T-cell (primary cell): ENCODE results near the gene METTL26. TPM values are rescaled to one million over a fixed set of nuclear protein-coding genes. Genes with fewer than 3 reads are reported as not detected.

ENCODE experiments used
- ATAC-seq, 4 experiments: fragments of 200-7000 bp in 3 of 4; fragments of 150-1000 bp in 1 of 4; cut with Tn5 transposase; replicated peaks in 1 of 4; 1 replicate in 3 of 4; 2 replicates in 1 of 4; pipeline ENCODE4 v1.10.0; 2021; ENCODE audit warnings: moderate library complexity in 3 of 4, mild to moderate bottlenecking in 2 of 4, moderate number of reproducible peaks in 1 of 4
- CTCF ChIA-PET, 2 donors: fragments of 300-600 bp; sonication (Branson Sonifier 250); formaldehyde crosslinking; loops; one replicate each; lab custom pipeline; 2022; ENCODE audit warnings: antibody characterized with exemption in 2 of 2; lab: Charles Lee
- POLR2A ChIA-PET, 2 donors: fragments of 300-600 bp; sonication (Branson Sonifier 250); formaldehyde crosslinking; loops; one replicate each; lab custom pipeline; 2022; ENCODE audit warnings: antibody characterized with exemption in 2 of 2; lab: Charles Lee
- DNase-seq, 35 experiments: peaks; one replicate each; pipeline versions ENCODE4 v3.0.0 to v3.0.0-alpha.2; 2013 to 2023
- H3K27ac ChIP-seq: one replicate; pipeline ENCODE4 v1.5.1; 2013; ENCODE audit warnings: low read length
- H3K27me3 ChIP-seq, 2 experiments: replicated peaks in 1 of 2; 1 replicate in 1 of 2; 2 replicates in 1 of 2; pipeline versions ENCODE4 v1.6.1 to v1.7.0; 2013; ENCODE audit warnings: low read length in 1 of 2, mixed read lengths in 1 of 2; ENCODE audit not compliant: control insufficient read depth in 2 of 2, insufficient read depth in 2 of 2; ENCODE audit errors: extremely low read depth in 1 of 2
- H3K36me3 ChIP-seq, 2 donors: 1 replicate in 1 of 2; 2 replicates in 1 of 2; pipeline versions ENCODE4 v1.6.1 to v1.7.0; 2013; ENCODE audit warnings: low read length in 1 of 2; ENCODE audit not compliant: control insufficient read depth in 2 of 2, insufficient read depth in 1 of 2; ENCODE audit errors: extremely low read depth in 1 of 2
- H3K4me1 ChIP-seq, 2 experiments: 1 replicate in 1 of 2; 2 replicates in 1 of 2; pipeline versions ENCODE4 v1.6.1 to v1.7.0; 2013; ENCODE audit warnings: low read length in 2 of 2, mixed read lengths in 1 of 2; ENCODE audit not compliant: insufficient read depth in 2 of 2, control insufficient read depth in 1 of 2; ENCODE audit errors: extremely low read depth in 1 of 2
- H3K4me3 ChIP-seq, 2 donors: 1 replicate in 1 of 2; 2 replicates in 1 of 2; pipeline versions ENCODE4 v1.5.1 to v1.7.0; 2013; ENCODE audit warnings: mild to moderate bottlenecking in 2 of 2, low read length in 1 of 2, moderate library complexity in 1 of 2; ENCODE audit not compliant: control insufficient read depth in 1 of 2; ENCODE audit errors: extremely low read depth in 1 of 2
- H3K9me3 ChIP-seq: 2 replicates; pipeline ENCODE4 v1.7.0; 2013
- H3K27ac Mint-ChIP-seq, 2 donors: one replicate each; pipeline ENCODE4 v1.8.0; 2020 to 2021; ENCODE audit warnings: mild to moderate bottlenecking in 2 of 2, mixed read lengths in 2 of 2
- H3K27me3 Mint-ChIP-seq, 2 donors: one replicate each; pipeline ENCODE4 v1.8.0; 2021 to 2022; ENCODE audit warnings: mixed read lengths in 2 of 2
- H3K36me3 Mint-ChIP-seq: one replicate; pipeline ENCODE4 v1.8.0; 2021; ENCODE audit warnings: mixed read lengths
- H3K4me1 Mint-ChIP-seq, 3 donors: one replicate each; pipeline ENCODE4 v1.8.0; 2020 to 2022; ENCODE audit warnings: mixed read lengths in 3 of 3, mild to moderate bottlenecking in 1 of 3
- H3K4me3 Mint-ChIP-seq, 3 donors: one replicate each; pipeline ENCODE4 v1.8.0; 2020 to 2022; ENCODE audit warnings: mild to moderate bottlenecking in 3 of 3, mixed read lengths in 3 of 3, moderate library complexity in 3 of 3
- H3K9me3 Mint-ChIP-seq, 3 donors: one replicate each; pipeline ENCODE4 v1.8.0; 2020 to 2022; ENCODE audit warnings: mixed read lengths in 3 of 3
- WGBS: methylation state at CpG from one replicate; pipeline ENCODE4 v1.1.5; 2013; ENCODE audit warnings: missing lambda C conversion rate; ENCODE audit not compliant: insufficient coverage; 5-methylcytosine and 5-hydroxymethylcytosine counted together
- total RNA-seq, 35 experiments: library from RNA in 6 of 35; stranded (reverse) in 6 of 35; fragments of 120-200 nt in 1 of 35; gene quantifications; one replicate each; pipeline versions ENCODE4 v1.2.1 to v1.2.4 and lab custom pipeline; 2013 to 2026

METTL26 gene
- total RNA-seq, 5 donors from 2014 or later (not counting 1 experiment from before 2014, with no cell fraction given), result 42.1 to 94.0 (median 87.2) TPM

- H3K27ac ChIP-seq, result peak within 1 kb of the TSS; percentile 41
- Mint-ChIP-seq H3K36me3 (no peaks in the 10 kb centered on the region), H3K4me3 (peak within 1 kb of the TSS; percentile 54 to 72 (median 69)), H3K27me3 (peaks cover 0 to 3% of the 10 kb centered on the region in 2 donors), H3K4me1 (peaks cover 12 to 22% (median 14%) of the 10 kb centered on the region in 3 donors), H3K9me3 (no peaks in the 10 kb centered on the region), H3K27ac (peak within 1 kb of the TSS in 1 of 2 donors; percentile 16)
- H3K4me1 ChIP-seq, result peaks cover 4 to 32% of the 10 kb centered on the region in 2 experiments
- H3K9me3 ChIP-seq, result no peaks in the 10 kb centered on the region
- H3K36me3 ChIP-seq, result no peaks in the 10 kb centered on the region
- peak in 13 of 35 experiments; percentile 18 to 65 (median 47) for DNase-seq
- H3K27me3 ChIP-seq, result no peaks in the 10 kb centered on the region
- ChIA-PET CTCF (no interaction called here), POLR2A (no interaction called here)
- under 1% methylated on average over 79 of the region's 81 CpGs for WGBS
- peak within 1 kb of the TSS; percentile 48 to 64 for H3K4me3 ChIP-seq
- ATAC-seq, result peak; percentile 28 to 49 (median 42)
Observed at GRCh38 chr16:641326-642188, 5.5 kb upstream of the METTL26 start, which contains the start of gene MCRIP2. TSS of gene MCRIP2 (plus strand) at chr16:641828. CDS start at chr16:641992, 164 bp downstream.

GRCh38 chr16:640614-641013, 4.5 kb upstream of the METTL26 start:
- peaks cover 15 to 23% (median 16%) of the 10 kb centered on the region in 3 donors for H3K4me1 Mint-ChIP-seq
- Histone ChIP-seq H3K27ac (no peak overlapping the region), H3K36me3 (no peaks in the 10 kb centered on the region), H3K27me3 (no peaks in the 10 kb centered on the region), H3K9me3 (no peaks in the 10 kb centered on the region), H3K4me1 (peaks cover 4 to 37% of the 10 kb centered on the region in 2 experiments), H3K4me3 (no peak overlapping the region)
- WGBS, result 100% methylated on average over 2 of the region's 5 CpGs
- H3K9me3 Mint-ChIP-seq, result no peaks in the 10 kb centered on the region
- no peak overlapping the region for H3K27ac Mint-ChIP-seq
- DNase-seq (no peak), ATAC-seq (no peak)
- ChIA-PET POLR2A (no interaction called here), CTCF (no interaction called here)
- H3K4me3 Mint-ChIP-seq, result peak overlapping the region in 1 of 3 donors; percentile 57
- H3K36me3 Mint-ChIP-seq, result no peaks in the 10 kb centered on the region
- H3K27me3 Mint-ChIP-seq, result peaks cover 0 to 3% of the 10 kb centered on the region in 2 donors

- Histone ChIP-seq H3K36me3 (peaks cover 5% of the 10 kb centered on the region in 2 donors), H3K4me3 (no peak overlapping the region), H3K27me3 (no peaks in the 10 kb centered on the region), H3K27ac (no peak overlapping the region), H3K4me1 (peaks cover 9 to 51% of the 10 kb centered on the region in 2 experiments), H3K9me3 (no peaks in the 10 kb centered on the region)
- no peak overlapping the region for H3K27ac Mint-ChIP-seq
- no peaks in the 10 kb centered on the region for H3K36me3 Mint-ChIP-seq
- WGBS, result 98% methylated on average over 4 of the region's 9 CpGs
- DNase-seq (no peak), ATAC-seq (no peak)
- ChIA-PET CTCF (no interaction called here), POLR2A (no interaction called here)
- H3K9me3 Mint-ChIP-seq, result no peaks in the 10 kb centered on the region
- peaks cover 8 to 17% (median 16%) of the 10 kb centered on the region in 3 donors for H3K4me1 Mint-ChIP-seq
- peaks cover 0 to 3% of the 10 kb centered on the region in 2 donors for H3K27me3 Mint-ChIP-seq
- H3K4me3 Mint-ChIP-seq, result no peak overlapping the region
Observed at GRCh38 chr16:638836-639235, 2.7 kb upstream of the METTL26 start.

GRCh38 chr16:638034-638543, 2.0 kb upstream of the METTL26 start:
- DNase-seq (no peak), ATAC-seq (no peak)
- H3K9me3 Mint-ChIP-seq, result no peaks in the 10 kb centered on the region
- no peak overlapping the region for H3K27ac Mint-ChIP-seq
- peaks cover 0 to 3% of the 10 kb centered on the region in 2 donors for H3K27me3 Mint-ChIP-seq
- ChIA-PET CTCF (no interaction called here), POLR2A (no interaction called here)
- no peaks in the 10 kb centered on the region for H3K27me3 ChIP-seq
- H3K9me3 ChIP-seq, result no peaks in the 10 kb centered on the region
- H3K4me1 Mint-ChIP-seq, result peaks cover 7 to 13% (median 13%) of the 10 kb centered on the region in 3 donors
- H3K36me3 Mint-ChIP-seq, result no peaks in the 10 kb centered on the region
- no peak overlapping the region for H3K4me3 ChIP-seq
- peaks cover 5 to 9% of the 10 kb centered on the region in 2 donors for H3K36me3 ChIP-seq
- H3K27ac ChIP-seq, result no peak overlapping the region
- peaks cover 9 to 49% of the 10 kb centered on the region in 2 experiments for H3K4me1 ChIP-seq
- peak overlapping the region; percentile 3 to 99 (median 34) for H3K4me3 Mint-ChIP-seq
- 90% methylated on average over 11 of the region's 15 CpGs for WGBS

GRCh38 chr16:637081-638018, 1.2 kb upstream of the METTL26 start:
- no peaks in the 10 kb centered on the region for H3K9me3 ChIP-seq
- DNase-seq (peak in 32 of 35 experiments; percentile 29 to 90 (median 81)), ATAC-seq (peak; percentile 55 to 68 (median 64))
- no peak overlapping the region for H3K27ac ChIP-seq
- Mint-ChIP-seq H3K36me3 (no peaks in the 10 kb centered on the region), H3K4me1 (peaks cover 7 to 8% (median 8%) of the 10 kb centered on the region in 3 donors), H3K9me3 (no peaks in the 10 kb centered on the region), H3K4me3 (peak overlapping the region; percentile 94 to 99 (median 95)), H3K27ac (peak overlapping the region in 1 of 2 donors; percentile 97), H3K27me3 (peaks cover 0 to 3% of the 10 kb centered on the region in 2 donors)
- CTCF ChIA-PET, result interaction anchor here in 1 of 2 donors (1.1 kb wide), 1 partner anchor 49 kb away, joined by 3 read pairs; no protein-coding TSS in a partner anchor
- H3K36me3 ChIP-seq, result peaks cover 5 to 9% of the 10 kb centered on the region in 2 donors
- POLR2A ChIA-PET, result no interaction called here
- peaks cover 9 to 42% of the 10 kb centered on the region in 2 experiments for H3K4me1 ChIP-seq
- peak overlapping the region; percentile 87 to 96 for H3K4me3 ChIP-seq
- 31% methylated on average over 40 of the region's 53 CpGs for WGBS
- H3K27me3 ChIP-seq, result no peaks in the 10 kb centered on the region
